SH-SY5Y (cell line): ENCODE data around the gene DYNLRB2.

ENCODE experiments used
- GATA2 ChIP-seq: IDR thresholded peaks from 2 replicates; pipeline ENCODE4 v1.6.1; 2011; ENCODE audit warnings: mild to moderate bottlenecking, low read depth, low read length
- GATA3 ChIP-seq: IDR thresholded peaks from 2 replicates; pipeline ENCODE4 v1.6.1; 2011; ENCODE audit warnings: low read depth, mild to moderate bottlenecking, low read length, moderate library complexity

DNA sequence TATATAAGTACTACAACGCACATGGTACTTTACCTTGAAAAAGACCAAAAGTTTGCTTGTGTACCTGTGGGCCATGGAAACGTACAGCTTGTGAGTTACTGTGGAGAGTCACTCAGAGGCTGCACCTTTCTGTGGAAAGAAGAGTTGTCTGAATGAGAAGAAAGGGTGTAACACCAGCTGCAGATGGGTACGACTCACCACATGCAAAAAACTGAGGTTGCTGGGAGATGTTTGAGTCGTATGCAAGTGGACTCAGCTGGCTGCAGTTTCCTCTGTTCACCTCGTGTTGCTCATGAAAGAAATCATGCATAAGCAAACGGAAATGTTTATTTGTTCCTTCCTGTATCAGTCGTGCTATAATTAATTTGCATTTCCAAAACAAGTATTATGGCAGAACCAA, 22.4 kb upstream of the DYNLRB2 start:
- no peak for TF ChIP-seq GATA2
- no peak for TF ChIP-seq GATA3
